ENCODE results near the gene ST14.

ST14 gene

DNA sequence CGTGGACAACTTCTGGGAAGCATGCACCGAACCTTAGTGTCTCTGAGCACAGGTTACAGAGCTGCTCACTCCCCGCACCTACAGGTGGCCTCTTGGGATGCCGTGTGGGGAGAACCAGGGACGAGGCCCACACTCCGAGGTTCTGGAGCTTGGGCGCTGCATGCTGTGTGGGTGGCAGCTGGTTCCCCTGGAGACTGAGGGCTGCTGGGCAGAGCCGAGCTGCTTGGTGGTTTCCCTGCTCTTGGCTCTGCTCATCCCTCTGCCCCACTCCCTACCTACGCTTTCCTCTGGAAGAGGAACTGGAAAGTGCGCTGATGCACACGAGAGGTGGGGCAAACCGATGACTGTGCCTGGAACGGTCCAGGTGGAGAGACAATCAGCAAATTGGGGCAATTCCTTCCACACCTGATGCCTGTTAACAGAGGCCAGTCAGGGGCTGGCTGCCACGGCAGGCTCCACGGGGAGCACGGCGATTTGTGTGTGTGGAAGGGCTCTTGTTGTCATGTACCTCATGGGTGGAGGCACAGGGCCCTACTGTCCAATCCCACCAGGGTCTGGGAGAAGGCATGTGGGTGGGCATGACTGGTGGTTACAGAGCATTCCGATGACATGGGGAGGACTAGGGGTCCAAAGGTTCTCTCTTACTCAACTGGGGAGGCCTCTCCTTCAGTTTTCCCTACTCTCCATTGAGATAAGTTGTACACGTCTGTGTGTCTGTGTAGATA lies 60.9 kb downstream of the ST14 start:
- TF ChIP-seq GATA2 (IDR thresholded peaks at IDR 0.05; ENCODE audit: low read depth, low read length) (no peak), GATA3 (IDR thresholded peaks at IDR 0.05; ENCODE audit: low read depth, low read length) (no peak)

- TF ChIP-seq GATA2 (IDR thresholded peaks at IDR 0.05; ENCODE audit: low read depth, low read length) = no peak
Observed at GRCh38 chr11:130223291-130223971, 63.8 kb downstream of the ST14 start.

GRCh38 chr11:130227373-130227772 lies 67.8 kb downstream of the ST14 start:
- no peak for TF ChIP-seq GATA2 (IDR thresholded peaks at IDR 0.05; ENCODE audit: low read depth, low read length)
- TF ChIP-seq GATA3 (IDR thresholded peaks at IDR 0.05; ENCODE audit: low read depth, low read length) = no peak

GRCh38 chr11:130234315-130234714 lies 74.7 kb downstream of the ST14 start:
- TF ChIP-seq GATA3 (IDR thresholded peaks at IDR 0.05; ENCODE audit: low read depth, low read length) (no peak), GATA2 (IDR thresholded peaks at IDR 0.05; ENCODE audit: low read depth, low read length) (no peak)

- TF ChIP-seq GATA2 (IDR thresholded peaks at IDR 0.05; ENCODE audit: low read depth, low read length) (no peak), GATA3 (IDR thresholded peaks at IDR 0.05; ENCODE audit: low read depth, low read length) (no peak)
Observed at GRCh38 chr11:130237282-130238006, 77.9 kb downstream of the ST14 start.

- TF ChIP-seq GATA3 (IDR thresholded peaks at IDR 0.05; ENCODE audit: low read depth, low read length) (no peak), GATA2 (IDR thresholded peaks at IDR 0.05; ENCODE audit: low read depth, low read length) (no peak)
Observed at GRCh38 chr11:130241713-130242112, 82.1 kb downstream of the ST14 start.

DNA sequence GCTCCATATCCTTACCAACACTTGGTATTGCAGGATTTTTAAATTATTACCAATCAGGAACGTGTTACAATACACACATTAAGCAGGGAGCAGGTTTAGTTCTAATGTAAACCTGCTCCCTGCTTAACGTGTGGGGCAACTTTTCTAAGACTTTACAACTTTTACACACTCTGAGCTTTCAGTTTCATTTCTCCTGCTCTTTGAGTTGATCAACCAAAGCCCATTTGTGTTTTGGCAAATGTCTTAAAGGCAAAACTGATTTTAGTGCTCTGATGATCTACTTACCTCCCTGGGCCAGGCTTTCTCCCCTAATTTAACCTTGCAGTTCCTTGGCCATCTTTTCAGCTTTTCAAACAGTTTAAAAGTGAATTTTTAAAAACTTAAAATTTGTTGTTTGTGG lies 84.2 kb downstream of the ST14 start:
- no peak for TF ChIP-seq GATA2 (IDR thresholded peaks at IDR 0.05; ENCODE audit: low read depth, low read length)

- TF ChIP-seq GATA2 (IDR thresholded peaks at IDR 0.05; ENCODE audit: low read depth, low read length) = no peak
- no peak for TF ChIP-seq GATA3 (IDR thresholded peaks at IDR 0.05; ENCODE audit: low read depth, low read length)
Observed at GRCh38 chr11:130244848-130245247, 85.3 kb downstream of the ST14 start.

GRCh38 chr11:130246270-130246669 lies 86.7 kb downstream of the ST14 start:
- TF ChIP-seq GATA3 (IDR thresholded peaks at IDR 0.05; ENCODE audit: low read depth, low read length) (no peak), GATA2 (IDR thresholded peaks at IDR 0.05; ENCODE audit: low read depth, low read length) (no peak)

DNA sequence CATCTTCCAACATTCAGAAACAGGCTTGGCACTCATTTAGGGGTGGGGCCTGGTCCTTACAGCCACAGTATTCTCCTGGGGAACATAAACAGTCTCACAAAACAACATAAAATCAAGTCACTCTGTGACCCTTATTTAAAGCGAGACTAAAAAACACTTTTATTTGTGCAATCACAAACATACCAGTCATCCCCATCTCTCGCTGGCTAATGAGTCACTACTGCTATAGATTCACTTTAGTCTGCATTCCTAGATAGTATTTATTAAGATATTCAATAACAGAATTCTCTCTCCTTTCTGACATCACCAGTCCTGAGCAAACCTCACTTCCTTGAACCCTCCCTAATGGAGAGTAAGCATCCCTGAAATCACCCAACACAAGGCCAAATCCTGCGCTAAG lies 87.2 kb downstream of the ST14 start:
- TF ChIP-seq GATA3 (IDR thresholded peaks at IDR 0.05; ENCODE audit: low read depth, low read length) (no peak), GATA2 (IDR thresholded peaks at IDR 0.05; ENCODE audit: low read depth, low read length) (no peak)

- TF ChIP-seq GATA2 (IDR thresholded peaks at IDR 0.05; ENCODE audit: low read depth, low read length) = no peak
- TF ChIP-seq GATA3 (IDR thresholded peaks at IDR 0.05; ENCODE audit: low read depth, low read length) = no peak
Observed at GRCh38 chr11:130247319-130247718, 87.7 kb downstream of the ST14 start.

- no peak for TF ChIP-seq GATA3 (IDR thresholded peaks at IDR 0.05; ENCODE audit: low read depth, low read length)
- no peak for TF ChIP-seq GATA2 (IDR thresholded peaks at IDR 0.05; ENCODE audit: low read depth, low read length)
Observed at GRCh38 chr11:130249371-130249770, 89.8 kb downstream of the ST14 start.

Measured in SH-SY5Y (cell line).